GM12878 (cell line): ENCODE measurements around the gene AK8. TPM values are rescaled to one million over a fixed set of nuclear protein-coding genes. Genes with fewer than 3 reads are reported as not detected.

Experiments
- ATAC-seq: fragments of 200-7000 bp; cut with Tn5 transposase; 3 replicates; pipeline ENCODE4 v1.9.1; 2020; ENCODE audit warnings: mild to moderate bottlenecking, moderate library complexity
- BruUV-seq: library from RNA; stranded (reverse); fragments of 400-500 nt; replicated peaks from 2 replicates; lab custom pipeline; 2021; lab: Mats Ljungman, UMichigan
- CTCF ChIA-PET: fragments of 300-600 bp; sonication (Branson Sonifier 250); formaldehyde crosslinking; extraction: SDS; loops from one replicate; lab custom pipeline; 2021; ENCODE audit warnings: inconsistent platforms; lab: Yijun Ruan, JAX
- POLR2A ChIA-PET: fragments of 350-600 bp; formaldehyde crosslinking; extraction: SDS; loops from one replicate; lab custom pipeline; 2021; ENCODE audit warnings: inconsistent platforms; lab: Charles Lee
- RAD21 ChIA-PET: fragments of 300-600 bp; sonication (Branson Sonifier 250); formaldehyde crosslinking; loops from one replicate; lab custom pipeline; 2023; ENCODE audit warnings: antibody characterized with exemption; ENCODE audit not compliant: unreplicated experiment; lab: Charles Lee
- SMC1A ChIA-PET: fragments of 300-600 bp; sonication (Branson Sonifier 250); formaldehyde crosslinking; loops from one replicate; lab custom pipeline; 2023; ENCODE audit not compliant: unreplicated experiment, uncharacterized antibody; lab: Charles Lee
- DNase-seq: peaks from one replicate; pipeline ENCODE4 v3.0.0-alpha.2; 2011; ENCODE audit warnings: low read depth, low spot score
- FAIRE-seq: peaks from 3 replicates; lab custom pipeline; 2011; peaks lifted over from hg19 to GRCh38; lab: Jason Lieb, UNC
- H2AFZ ChIP-seq: 2 replicates; pipeline ENCODE4 v1.6.0; 2011; ENCODE audit warnings: low read depth, low read length, control low read depth; ENCODE audit not compliant: control insufficient read depth
- H3K27ac ChIP-seq: 2 replicates; pipeline ENCODE4 v1.5.1; 2011; ENCODE audit warnings: control low read depth; ENCODE audit not compliant: control insufficient read depth, insufficient read depth
- H3K27me3 ChIP-seq, 2 experiments: replicated peaks in 1 of 2; 2 replicates each; pipeline versions ENCODE4 v1.6.0 to v1.6.1; 2011; ENCODE audit warnings: low read length in 1 of 2; ENCODE audit not compliant: control insufficient read depth in 2 of 2, insufficient read depth in 2 of 2
- H3K36me3 ChIP-seq, 2 experiments: 2 replicates each; pipeline ENCODE4 v1.5.1; 2011; ENCODE audit warnings: low read length in 1 of 2; ENCODE audit not compliant: control insufficient read depth in 2 of 2, insufficient read depth in 2 of 2
- H3K4me1 ChIP-seq: 2 replicates; pipeline ENCODE4 v1.6.1; 2011; ENCODE audit warnings: mild to moderate bottlenecking, low read length, moderate library complexity, mixed read lengths; ENCODE audit not compliant: control insufficient read depth, insufficient read depth
- H3K4me2 ChIP-seq: 2 replicates; pipeline ENCODE4 v1.6.0; 2011; ENCODE audit warnings: control low read depth; ENCODE audit not compliant: control insufficient read depth, insufficient read depth
- H3K4me3 ChIP-seq: fragments of 200-600 bp; sonication (generic); 2 replicates; pipeline ENCODE4 v1.5.1; 2016
- H3K79me2 ChIP-seq: 2 replicates; pipeline ENCODE4 v1.6.0; 2011; ENCODE audit warnings: low read length; ENCODE audit not compliant: control insufficient read depth, insufficient read depth
- H3K9ac ChIP-seq: 2 replicates; pipeline ENCODE4 v1.8.0; 2011; ENCODE audit warnings: low read length, control low read depth, mixed read lengths; ENCODE audit not compliant: control insufficient read depth, insufficient read depth
- H3K9me3 ChIP-seq: replicated peaks from 3 replicates; pipeline ENCODE4 v1.5.1; 2011; ENCODE audit warnings: mild to moderate bottlenecking, low read length; ENCODE audit not compliant: control insufficient read depth, insufficient read depth
- H4K20me1 ChIP-seq: 2 replicates; pipeline ENCODE4 v1.6.0; 2011; ENCODE audit not compliant: control insufficient read depth, insufficient read depth
- BHLHE40 ChIP-seq, 2 experiments: fragments of 450-650 bp in 1 of 2; IDR thresholded peaks; 2 replicates each; pipeline ENCODE4 v1.6.1; 2011 to 2017; ENCODE audit warnings: low read depth in 2 of 2, borderline replicate concordance in 1 of 2, improper control_type of control experiment in 1 of 2, low read length in 1 of 2, mild to moderate bottlenecking in 1 of 2
- DPF2 ChIP-seq: fragments of 450-650 bp; IDR thresholded peaks from 2 replicates; pipeline ENCODE4 v1.6.1; 2017; ENCODE audit warnings: mild to moderate bottlenecking
- EZH2 ChIP-seq: IDR thresholded peaks from 2 replicates; pipeline ENCODE4 v1.6.1; 2012; ENCODE audit warnings: low read depth, mild to moderate bottlenecking, control low read depth, inconsistent platforms, low read length, borderline replicate concordance; ENCODE audit not compliant: control insufficient read depth
- MXI1 ChIP-seq: fragments of 150-350 bp; IDR thresholded peaks from 2 replicates; pipeline ENCODE4 v1.6.1; 2011; ENCODE audit warnings: low read depth, mild to moderate bottlenecking, inconsistent platforms, low read length, improper control_type of control experiment
- NFXL1 ChIP-seq: fragments of 450-650 bp; IDR thresholded peaks from 2 replicates; pipeline ENCODE4 v1.6.1; 2017; ENCODE audit warnings: antibody characterized with exemption, mild to moderate bottlenecking, borderline replicate concordance
- PAX5 ChIP-seq: IDR thresholded peaks from 2 replicates; pipeline ENCODE4 v1.6.1; 2011; ENCODE audit warnings: low read depth, low read length, borderline replicate concordance
- SREBF1 ChIP-seq: IDR thresholded peaks from 2 replicates; pipeline ENCODE4 v1.6.1; 2012; ENCODE audit warnings: mild to moderate bottlenecking, low read length
- WRNIP1 ChIP-seq: IDR thresholded peaks from 2 replicates; pipeline ENCODE4 v1.6.1; 2011; ENCODE audit warnings: low read depth, low read length, improper control_type of control experiment, borderline replicate concordance
- WGBS: methylation state at CpG from one replicate; pipeline ENCODE4 v1.1.6; 2016; ENCODE audit warnings: low lambda C conversion rate; ENCODE audit not compliant: insufficient replicate concordance, insufficient coverage; ENCODE audit errors: missing lambda C conversion rate; 5-methylcytosine and 5-hydroxymethylcytosine counted together
- in situ Hi-C: fragments of 300-500 bp; cut with MboI; formaldehyde crosslinking; loops from 9 replicates; pipeline ENCODE4 v1.14.3; 2018; ENCODE audit warnings: mixed read lengths
- intact Hi-C: fragments of 100-400 bp; cut with micrococcal nuclease; formaldehyde crosslinking; loops from one replicate; pipeline ENCODE4 v1.14.2; 2022; ENCODE audit not compliant: unreplicated experiment
- polyA plus RNA-seq, 11 experiments: library from polyadenylated mRNA; depleted of rRNA in 4 of 11; unstranded in 6 of 11; stranded (reverse) in 5 of 11; fragments of >200 nt; fragmentation: Nextera tagmentation in 4 of 11; fragmentation: Illumina TruSeq in 1 of 11; extraction: Ambion mirVana in 4 of 11; extraction: Trizol in 1 of 11; gene quantifications; 1 replicate in 1 of 11; 2 replicates in 10 of 11; pipeline versions ENCODE4 v1.2.1 to v1.2.3, GENCODE V29; 2011 to 2016; ENCODE audit warnings: inconsistent platforms in 2 of 11, missing spikeins in 2 of 11, low read depth in 1 of 11
- total RNA-seq, 4 experiments: library from RNA; depleted of rRNA in 3 of 4; stranded (reverse); fragments of >200 nt in 3 of 4; fragmentation: Illumina TruSeq in 1 of 4; extraction: Trizol in 1 of 4; gene quantifications; 2 replicates each; pipeline versions ENCODE4 v1.2.1 to v1.2.3, GENCODE V29; 2013 to 2021
- TF ChIP-seq, protein P1 (sequence below): IDR thresholded peaks from 2 replicates; pipeline ENCODE4 v1.6.1; 2011; ENCODE audit warnings: low read depth, low read length, improper control_type of control experiment, borderline replicate concordance
- TF ChIP-seq, protein P2 (sequence below): fragments of 450-650 bp; IDR thresholded peaks from 2 replicates; pipeline ENCODE4 v1.6.1; 2017; ENCODE audit warnings: low read depth, mild to moderate bottlenecking, moderate library complexity
- TF ChIP-seq, protein P3 (sequence below): fragments of 450-650 bp; IDR thresholded peaks from 2 replicates; pipeline ENCODE4 v1.6.1; 2018; ENCODE audit warnings: mild to moderate bottlenecking, low read depth, moderate library complexity; ENCODE audit not compliant: partially characterized antibody
- TF ChIP-seq, protein P4 (sequence below): fragments of 450-650 bp; formaldehyde crosslinking; IDR thresholded peaks from 2 replicates; pipeline ENCODE4 v1.5.0; 2022; ENCODE audit warnings: mild to moderate bottlenecking, missing genetic modification characterization

Gene AK8
- total and polyA plus RNA-seq, 10 of the 15 experiments (the other 5 are each of a cell fraction or from before 2014, with no cell fraction given): 0.03 to 0.12 (median 0.06) TPM; not detected in 5

DNA sequence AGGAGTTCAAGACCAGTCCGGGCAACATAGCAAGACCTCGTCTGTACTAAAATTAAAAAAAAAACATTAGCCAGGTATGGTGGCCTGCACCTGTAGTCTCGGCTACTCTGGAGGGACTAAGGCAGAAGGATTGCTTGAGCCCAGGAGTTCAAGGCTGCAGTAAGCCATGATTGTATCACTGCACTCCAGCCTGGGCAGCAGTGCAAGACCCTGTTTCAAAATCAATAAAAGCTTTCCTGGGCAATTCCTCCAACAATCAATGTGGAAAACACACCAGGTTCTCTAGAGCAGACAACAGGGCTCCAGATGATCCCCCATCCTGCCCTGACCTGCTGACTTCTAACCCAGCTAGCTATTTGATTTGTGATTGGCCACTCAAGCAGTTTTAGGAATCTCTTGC is 1.2 kb downstream of the AK8 start (continued):
- TF ChIP-seq, protein P1, sequence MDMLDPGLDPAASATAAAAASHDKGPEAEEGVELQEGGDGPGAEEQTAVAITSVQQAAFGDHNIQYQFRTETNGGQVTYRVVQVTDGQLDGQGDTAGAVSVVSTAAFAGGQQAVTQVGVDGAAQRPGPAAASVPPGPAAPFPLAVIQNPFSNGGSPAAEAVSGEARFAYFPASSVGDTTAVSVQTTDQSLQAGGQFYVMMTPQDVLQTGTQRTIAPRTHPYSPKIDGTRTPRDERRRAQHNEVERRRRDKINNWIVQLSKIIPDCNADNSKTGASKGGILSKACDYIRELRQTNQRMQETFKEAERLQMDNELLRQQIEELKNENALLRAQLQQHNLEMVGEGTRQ: no peak
- TF ChIP-seq, protein P2, sequence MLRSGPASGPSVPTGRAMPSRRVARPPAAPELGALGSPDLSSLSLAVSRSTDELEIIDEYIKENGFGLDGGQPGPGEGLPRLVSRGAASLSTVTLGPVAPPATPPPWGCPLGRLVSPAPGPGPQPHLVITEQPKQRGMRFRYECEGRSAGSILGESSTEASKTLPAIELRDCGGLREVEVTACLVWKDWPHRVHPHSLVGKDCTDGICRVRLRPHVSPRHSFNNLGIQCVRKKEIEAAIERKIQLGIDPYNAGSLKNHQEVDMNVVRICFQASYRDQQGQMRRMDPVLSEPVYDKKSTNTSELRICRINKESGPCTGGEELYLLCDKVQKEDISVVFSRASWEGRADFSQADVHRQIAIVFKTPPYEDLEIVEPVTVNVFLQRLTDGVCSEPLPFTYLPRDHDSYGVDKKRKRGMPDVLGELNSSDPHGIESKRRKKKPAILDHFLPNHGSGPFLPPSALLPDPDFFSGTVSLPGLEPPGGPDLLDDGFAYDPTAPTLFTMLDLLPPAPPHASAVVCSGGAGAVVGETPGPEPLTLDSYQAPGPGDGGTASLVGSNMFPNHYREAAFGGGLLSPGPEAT: no peak
- TF ChIP-seq NFXL1 (no peak), BHLHE40 (IDR thresholded peaks at IDR 0.05; ENCODE audit: borderline replicate concordance in 1 of 2, low read depth in 2 of 2, low read length in 1 of 2) (no peak)

DNA sequence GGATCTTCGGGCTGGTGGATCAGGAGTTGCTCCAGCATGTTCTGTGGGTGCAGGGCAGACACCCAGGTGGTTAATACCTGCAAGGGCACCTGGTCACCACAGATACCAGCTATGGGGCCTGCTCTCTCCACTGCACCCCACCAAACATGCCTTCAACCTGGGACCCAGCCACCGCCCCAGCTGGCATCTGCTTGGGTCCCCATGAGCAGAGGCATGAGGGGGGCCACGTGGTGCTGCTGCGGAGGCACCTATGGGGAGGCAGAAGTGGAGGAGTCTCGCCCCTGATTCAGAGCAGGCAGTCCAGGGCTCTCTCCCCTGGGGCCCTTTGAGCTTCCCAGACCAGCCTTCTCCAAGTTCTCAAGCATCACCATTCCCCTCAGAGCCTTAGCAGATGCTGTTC is 2.9 kb downstream of the AK8 start:
- ChIA-PET SMC1A (interaction anchor here (1.2 kb wide), 1 partner anchor 27 kb away, joined by 5 read pairs; no protein-coding TSS in a partner anchor), POLR2A (no interaction called here), RAD21 (no interaction called here), CTCF (interaction anchor here (0.9 kb wide), 1 partner anchor 28 kb away, joined by 3 read pairs; no protein-coding TSS in a partner anchor)
- BruUV-seq: no TSS peak
- in situ Hi-C loops: no loop called here
- no peaks in the 10 kb centered on the region for H3K9me3 ChIP-seq
- intact Hi-C loops: no loop called here
- H3K4me3 ChIP-seq: no peak overlapping the region
- H3K9ac ChIP-seq: no peak overlapping the region
- no peak overlapping the region for H3K4me2 ChIP-seq
- peaks cover 0 to 4% of the 10 kb centered on the region in 2 experiments; a peak in 1 of 4 replicates for H3K27me3 ChIP-seq
- WGBS: 36% methylated on average over 5 of the region's 5 CpGs
- ATAC-seq (no peak), FAIRE-seq (no peak), DNase-seq (no peak)
- no peak overlapping the region for H2AFZ ChIP-seq
- no peaks in the 10 kb centered on the region for H3K79me2 ChIP-seq
- H3K27ac ChIP-seq: no peak overlapping the region
- H4K20me1 ChIP-seq: no peaks in the 10 kb centered on the region
- no peaks in the 10 kb centered on the region for H3K36me3 ChIP-seq
- no peaks in the 10 kb centered on the region for H3K4me1 ChIP-seq
- TF ChIP-seq DPF2 (no peak), WRNIP1 (no peak), MXI1 (no peak), EZH2 (no peak), PAX5 (no peak), SREBF1 (no peak)
- TF ChIP-seq, protein P3, sequence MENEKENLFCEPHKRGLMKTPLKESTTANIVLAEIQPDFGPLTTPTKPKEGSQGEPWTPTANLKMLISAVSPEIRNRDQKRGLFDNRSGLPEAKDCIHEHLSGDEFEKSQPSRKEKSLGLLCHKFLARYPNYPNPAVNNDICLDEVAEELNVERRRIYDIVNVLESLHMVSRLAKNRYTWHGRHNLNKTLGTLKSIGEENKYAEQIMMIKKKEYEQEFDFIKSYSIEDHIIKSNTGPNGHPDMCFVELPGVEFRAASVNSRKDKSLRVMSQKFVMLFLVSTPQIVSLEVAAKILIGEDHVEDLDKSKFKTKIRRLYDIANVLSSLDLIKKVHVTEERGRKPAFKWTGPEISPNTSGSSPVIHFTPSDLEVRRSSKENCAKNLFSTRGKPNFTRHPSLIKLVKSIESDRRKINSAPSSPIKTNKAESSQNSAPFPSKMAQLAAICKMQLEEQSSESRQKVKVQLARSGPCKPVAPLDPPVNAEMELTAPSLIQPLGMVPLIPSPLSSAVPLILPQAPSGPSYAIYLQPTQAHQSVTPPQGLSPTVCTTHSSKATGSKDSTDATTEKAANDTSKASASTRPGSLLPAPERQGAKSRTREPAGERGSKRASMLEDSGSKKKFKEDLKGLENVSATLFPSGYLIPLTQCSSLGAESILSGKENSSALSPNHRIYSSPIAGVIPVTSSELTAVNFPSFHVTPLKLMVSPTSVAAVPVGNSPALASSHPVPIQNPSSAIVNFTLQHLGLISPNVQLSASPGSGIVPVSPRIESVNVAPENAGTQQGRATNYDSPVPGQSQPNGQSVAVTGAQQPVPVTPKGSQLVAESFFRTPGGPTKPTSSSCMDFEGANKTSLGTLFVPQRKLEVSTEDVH: no peak
- TF ChIP-seq, protein P4, sequence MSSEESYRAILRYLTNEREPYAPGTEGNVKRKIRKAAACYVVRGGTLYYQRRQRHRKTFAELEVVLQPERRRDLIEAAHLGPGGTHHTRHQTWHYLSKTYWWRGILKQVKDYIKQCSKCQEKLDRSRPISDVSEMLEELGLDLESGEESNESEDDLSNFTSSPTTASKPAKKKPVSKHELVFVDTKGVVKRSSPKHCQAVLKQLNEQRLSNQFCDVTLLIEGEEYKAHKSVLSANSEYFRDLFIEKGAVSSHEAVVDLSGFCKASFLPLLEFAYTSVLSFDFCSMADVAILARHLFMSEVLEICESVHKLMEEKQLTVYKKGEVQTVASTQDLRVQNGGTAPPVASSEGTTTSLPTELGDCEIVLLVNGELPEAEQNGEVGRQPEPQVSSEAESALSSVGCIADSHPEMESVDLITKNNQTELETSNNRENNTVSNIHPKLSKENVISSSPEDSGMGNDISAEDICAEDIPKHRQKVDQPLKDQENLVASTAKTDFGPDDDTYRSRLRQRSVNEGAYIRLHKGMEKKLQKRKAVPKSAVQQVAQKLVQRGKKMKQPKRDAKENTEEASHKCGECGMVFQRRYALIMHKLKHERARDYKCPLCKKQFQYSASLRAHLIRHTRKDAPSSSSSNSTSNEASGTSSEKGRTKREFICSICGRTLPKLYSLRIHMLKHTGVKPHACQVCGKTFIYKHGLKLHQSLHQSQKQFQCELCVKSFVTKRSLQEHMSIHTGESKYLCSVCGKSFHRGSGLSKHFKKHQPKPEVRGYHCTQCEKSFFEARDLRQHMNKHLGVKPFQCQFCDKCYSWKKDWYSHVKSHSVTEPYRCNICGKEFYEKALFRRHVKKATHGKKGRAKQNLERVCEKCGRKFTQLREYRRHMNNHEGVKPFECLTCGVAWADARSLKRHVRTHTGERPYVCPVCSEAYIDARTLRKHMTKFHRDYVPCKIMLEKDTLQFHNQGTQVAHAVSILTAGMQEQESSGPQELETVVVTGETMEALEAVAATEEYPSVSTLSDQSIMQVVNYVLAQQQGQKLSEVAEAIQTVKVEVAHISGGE (CRISPR knock-in tag): no peak
